ENCODE measurements around the gene LARP1.

DNA sequence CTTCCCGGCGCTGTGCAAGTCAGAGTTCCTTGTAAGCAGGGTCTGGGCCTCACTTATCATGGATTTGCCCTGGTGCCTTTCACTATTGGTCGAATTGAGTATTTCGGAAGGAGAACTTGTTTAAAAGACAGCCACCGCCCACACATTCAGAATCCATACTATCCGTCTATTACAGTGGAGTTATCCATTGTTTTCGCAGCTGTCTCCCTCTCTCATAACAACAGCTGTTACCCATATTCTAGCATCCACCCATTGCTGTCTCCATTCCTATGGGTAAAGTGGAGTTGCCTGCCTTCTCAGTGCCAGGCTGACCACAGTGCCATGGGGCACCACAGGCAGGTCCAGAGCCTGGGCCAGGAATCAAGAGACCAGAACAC, 75.0 kb downstream of the LARP1 start:
- no peak for TF ChIP-seq POLR2A (IDR thresholded peaks at IDR 0.05)
- TF ChIP-seq, protein P1, sequence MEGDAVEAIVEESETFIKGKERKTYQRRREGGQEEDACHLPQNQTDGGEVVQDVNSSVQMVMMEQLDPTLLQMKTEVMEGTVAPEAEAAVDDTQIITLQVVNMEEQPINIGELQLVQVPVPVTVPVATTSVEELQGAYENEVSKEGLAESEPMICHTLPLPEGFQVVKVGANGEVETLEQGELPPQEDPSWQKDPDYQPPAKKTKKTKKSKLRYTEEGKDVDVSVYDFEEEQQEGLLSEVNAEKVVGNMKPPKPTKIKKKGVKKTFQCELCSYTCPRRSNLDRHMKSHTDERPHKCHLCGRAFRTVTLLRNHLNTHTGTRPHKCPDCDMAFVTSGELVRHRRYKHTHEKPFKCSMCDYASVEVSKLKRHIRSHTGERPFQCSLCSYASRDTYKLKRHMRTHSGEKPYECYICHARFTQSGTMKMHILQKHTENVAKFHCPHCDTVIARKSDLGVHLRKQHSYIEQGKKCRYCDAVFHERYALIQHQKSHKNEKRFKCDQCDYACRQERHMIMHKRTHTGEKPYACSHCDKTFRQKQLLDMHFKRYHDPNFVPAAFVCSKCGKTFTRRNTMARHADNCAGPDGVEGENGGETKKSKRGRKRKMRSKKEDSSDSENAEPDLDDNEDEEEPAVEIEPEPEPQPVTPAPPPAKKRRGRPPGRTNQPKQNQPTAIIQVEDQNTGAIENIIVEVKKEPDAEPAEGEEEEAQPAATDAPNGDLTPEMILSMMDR (IDR thresholded peaks at IDR 0.05): no peak

Data from right lobe of liver (tissue), 4 donors.